Activated CD4-positive, alpha-beta T cell treated with anti-CD3 and anti-CD28 coated beads, Interleukin-10, Interleukin-2, amounts not matched to agents 100 ng/mL and 50 ng/mL, durations not matched to agents 16 hours and 8 hours (primary cell): Measurements from ENCODE around the gene INPP5D.
"Not testable (repeated sequence)": the region's sequence is repeated elsewhere in the genome, so short reads cannot be mapped to it uniquely, and the experiment has no call there.

Experiments used
- DNase-seq: peaks from one replicate; pipeline ENCODE4 v3.0.0-alpha.2; 2020

Gene INPP5D

DNA sequence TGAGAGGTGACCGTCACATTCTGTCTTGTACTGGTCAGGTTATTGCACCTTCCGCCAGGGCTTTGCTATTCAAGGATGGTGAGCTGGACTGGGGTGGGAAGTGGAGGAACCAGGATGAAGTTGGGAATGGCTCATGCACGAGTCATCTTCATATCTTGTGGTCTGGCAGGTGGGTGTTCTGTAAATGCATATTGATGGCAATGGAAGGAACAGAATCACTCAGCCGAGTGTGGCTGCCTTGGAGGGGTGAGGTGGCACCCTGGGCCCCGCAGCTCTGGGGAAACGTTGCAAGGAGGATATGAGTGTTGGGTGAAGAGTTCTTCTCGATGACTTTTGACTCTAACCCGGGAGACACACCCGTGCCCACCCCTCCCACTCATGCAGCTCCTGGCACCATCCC lies 26.5 kb upstream of the INPP5D start:
- peak; percentile 26 for DNase-seq

GRCh38 chr2:233034091-233034882 lies 25.9 kb upstream of the INPP5D start:
- no peak for DNase-seq

DNA sequence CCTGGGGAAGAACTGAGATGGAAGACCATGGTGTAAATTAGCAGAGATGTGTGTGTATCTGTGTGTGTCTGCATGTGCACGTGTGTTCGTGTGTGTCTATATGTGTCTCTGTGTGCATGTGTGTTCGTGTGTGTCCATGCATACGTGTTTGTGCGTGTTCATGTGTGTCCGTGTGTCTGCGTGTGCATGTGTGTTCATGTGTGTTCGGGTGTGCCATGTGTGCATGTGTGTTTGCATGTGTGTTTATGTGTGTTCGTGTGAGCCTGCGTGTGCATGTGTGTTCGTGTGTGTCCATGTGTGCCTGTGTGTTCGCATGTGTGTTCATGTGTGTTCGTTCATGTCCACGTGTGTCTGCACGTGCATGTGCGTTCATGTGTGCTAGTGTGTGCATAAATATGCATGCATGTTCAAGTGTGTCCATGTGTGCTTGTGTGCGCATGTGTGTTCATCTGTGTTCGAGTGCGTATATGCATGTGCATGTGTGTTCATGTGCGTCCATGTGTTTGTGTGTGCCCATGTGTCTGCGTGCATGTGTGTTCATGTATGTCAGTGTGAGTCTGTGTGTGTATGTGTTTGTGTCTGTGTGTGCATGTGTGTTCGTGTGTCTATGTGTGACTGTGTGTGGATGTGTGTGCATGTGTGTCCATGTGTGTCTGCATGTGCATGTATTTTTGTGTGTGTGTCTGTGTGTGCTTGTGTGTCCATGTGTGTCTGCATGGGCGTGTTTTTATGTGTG lies 24.5 kb upstream of the INPP5D start:
- DNase-seq, result no peak

GRCh38 chr2:233036162-233036838 lies 23.8 kb upstream of the INPP5D start:
- DNase-seq, result no peak

DNA sequence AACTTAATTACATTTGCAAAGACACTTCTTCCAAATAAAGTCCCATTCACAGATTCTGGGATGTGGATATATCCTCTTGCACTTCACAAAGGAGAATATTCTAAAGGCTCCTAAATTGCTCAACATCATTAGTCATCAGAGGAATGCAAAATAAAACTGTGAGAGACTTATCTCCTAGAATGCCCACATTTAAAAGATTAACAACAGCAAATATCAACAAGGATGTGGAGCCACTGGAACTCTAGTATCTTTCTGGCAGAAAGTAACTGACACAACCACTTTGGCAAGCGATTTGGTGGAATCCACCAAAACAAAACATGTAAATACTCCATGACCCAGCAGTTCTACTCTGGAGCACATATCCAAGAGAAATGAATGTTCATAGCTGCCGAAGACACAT lies 23.1 kb upstream of the INPP5D start:
- no peak for DNase-seq

- DNase-seq, result no peak
Measured at GRCh38 chr2:233039212-233039845, 20.8 kb upstream of the INPP5D start.

DNA sequence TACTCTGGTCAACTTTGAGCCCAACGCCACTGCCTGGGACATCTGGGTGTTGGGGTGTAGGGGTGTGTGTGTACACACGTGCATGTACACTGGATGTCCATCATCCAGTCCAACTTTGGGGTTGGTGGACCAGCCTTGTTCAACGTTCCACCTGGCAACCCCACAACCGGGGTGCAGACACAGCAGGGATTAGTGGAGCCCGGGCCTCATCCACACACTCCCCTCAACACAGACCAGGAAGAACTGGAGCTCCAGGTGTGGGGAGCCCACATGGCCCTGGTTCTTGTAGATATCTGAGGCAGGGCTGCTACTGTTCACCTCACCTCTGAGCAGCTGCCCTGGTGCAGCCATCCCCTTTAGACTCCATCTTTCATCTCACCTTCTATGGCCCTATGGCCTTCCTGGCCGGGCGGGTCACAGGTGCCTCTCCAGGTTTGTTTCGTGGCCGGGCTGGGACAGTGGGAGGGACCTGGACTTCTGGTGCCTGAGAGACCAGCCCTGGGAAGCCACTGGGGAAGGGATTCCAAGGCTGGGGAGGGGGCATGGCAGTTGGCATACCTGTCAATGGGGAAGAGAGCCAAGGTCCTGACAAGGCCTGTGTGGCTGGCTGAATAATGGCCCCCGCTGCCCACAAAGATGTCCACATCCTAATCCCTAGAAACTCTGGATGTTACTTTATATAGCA lies 20.2 kb upstream of the INPP5D start:
- no peak for DNase-seq

GRCh38 chr2:233040571-233040970 lies 19.6 kb upstream of the INPP5D start:
- no peak for DNase-seq

DNA sequence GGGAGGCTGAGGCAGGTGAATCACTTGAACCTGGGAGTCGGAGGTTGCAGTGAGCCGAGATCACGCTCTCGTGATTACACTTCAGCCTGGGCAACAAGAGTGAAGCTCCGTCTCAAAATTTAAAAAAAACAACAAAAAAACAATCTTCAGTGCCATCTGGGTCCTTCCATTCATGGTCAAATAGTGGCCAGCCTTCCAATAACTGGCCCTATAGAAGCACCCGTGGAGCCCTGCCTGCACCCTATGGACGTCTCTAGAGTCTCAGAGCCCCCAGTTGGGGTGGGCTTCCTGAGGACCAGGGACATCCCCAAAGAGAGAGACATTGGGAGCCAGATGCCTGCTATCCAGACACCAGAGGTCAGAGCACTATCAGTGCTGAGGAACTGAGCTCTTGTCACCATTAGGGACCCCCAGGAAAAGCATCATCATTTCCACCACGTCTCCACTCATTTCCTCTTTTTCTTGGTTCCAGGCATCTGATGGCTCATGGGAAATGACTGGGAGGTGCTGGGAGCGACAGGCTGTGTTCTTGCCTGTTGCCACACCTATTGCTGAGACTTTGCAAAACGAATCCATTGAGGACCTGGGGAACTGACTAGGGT lies 18.3 kb upstream of the INPP5D start:
- no peak for DNase-seq

DNA sequence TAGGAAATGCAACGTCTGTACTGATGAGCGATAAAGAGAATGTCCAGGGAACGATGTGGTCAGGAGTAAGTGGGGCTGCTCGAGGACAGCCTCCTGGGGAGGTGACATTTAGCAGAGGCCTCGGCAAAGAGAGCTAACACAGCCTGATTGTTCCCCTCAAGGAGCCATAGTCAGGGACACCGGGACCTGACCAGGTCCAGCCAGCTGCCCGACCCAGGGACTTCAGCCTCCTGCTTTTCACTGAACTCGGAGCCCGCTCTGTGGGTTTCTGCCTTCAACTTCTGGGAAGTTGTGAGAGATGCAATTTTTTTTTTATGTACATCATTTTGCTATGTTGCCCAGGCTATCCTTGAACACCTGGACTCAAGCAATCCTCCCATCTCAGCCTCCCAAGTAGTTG lies 17.6 kb upstream of the INPP5D start:
- DNase-seq, result no peak

DNA sequence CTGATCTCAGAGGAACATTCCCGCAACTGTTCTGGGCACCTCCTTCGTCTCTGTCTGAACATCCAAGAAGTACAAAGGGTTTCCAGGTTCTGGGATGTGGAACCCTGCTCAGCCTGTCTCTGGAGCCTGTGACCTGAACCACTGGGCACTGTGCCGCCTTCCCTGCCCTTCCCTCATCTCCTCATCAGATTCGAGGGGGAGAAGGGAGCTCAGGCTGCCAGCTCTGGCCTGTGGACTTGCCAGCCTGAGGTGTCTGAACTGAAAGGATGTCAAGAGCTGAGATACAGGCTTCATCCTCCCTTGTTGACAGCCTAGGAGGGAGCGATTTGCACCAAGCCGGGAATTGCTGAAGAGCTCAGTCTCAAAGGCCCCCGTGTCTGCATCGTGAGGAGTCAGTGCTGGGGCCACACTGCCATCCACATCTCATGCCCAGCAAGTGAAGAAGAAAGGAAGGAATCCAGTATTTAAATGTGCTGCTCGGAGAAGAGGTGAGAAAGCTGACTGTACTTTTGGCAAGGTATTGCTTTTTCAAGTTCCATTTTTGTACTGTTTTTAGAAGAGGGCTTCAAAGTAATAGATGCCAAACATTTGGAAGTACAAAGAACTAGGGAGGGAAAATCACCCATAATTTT lies 15.1 kb upstream of the INPP5D start:
- no peak for DNase-seq

- DNase-seq, result no peak
Measured at GRCh38 chr2:233047206-233047605, 12.9 kb upstream of the INPP5D start.

- no peak for DNase-seq
Measured at GRCh38 chr2:233047667-233048066, 12.5 kb upstream of the INPP5D start.

GRCh38 chr2:233048569-233049193 lies 11.5 kb upstream of the INPP5D start:
- DNase-seq, result no peak

DNA sequence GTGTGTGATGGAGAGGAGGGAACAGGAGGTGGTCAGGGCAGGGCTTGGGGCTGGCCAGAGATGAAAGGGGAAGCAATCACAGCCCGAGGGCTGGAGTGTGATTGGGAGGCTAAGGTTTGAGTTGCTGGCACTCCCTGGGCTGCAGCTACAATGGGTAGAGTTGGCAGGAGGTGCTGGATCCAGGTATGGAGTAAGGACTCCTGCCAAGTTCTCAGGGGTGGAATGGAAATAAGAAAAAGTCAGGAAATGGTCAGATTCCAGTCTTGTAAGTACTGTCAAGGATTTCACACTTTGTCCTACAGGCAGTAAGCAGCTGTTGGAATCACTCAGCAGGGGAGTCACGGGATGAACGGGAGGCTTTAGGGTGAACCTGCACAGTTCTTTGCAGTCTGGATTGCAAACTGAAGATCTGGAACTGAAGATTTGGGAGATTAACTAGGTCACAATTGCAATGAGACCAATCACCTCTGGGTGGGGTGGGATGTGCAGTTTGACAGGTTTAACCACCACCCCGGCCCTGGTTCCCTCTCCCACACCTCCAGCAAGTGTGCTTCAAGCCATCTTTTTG lies 10.9 kb upstream of the INPP5D start:
- DNase-seq, result no peak

DNA sequence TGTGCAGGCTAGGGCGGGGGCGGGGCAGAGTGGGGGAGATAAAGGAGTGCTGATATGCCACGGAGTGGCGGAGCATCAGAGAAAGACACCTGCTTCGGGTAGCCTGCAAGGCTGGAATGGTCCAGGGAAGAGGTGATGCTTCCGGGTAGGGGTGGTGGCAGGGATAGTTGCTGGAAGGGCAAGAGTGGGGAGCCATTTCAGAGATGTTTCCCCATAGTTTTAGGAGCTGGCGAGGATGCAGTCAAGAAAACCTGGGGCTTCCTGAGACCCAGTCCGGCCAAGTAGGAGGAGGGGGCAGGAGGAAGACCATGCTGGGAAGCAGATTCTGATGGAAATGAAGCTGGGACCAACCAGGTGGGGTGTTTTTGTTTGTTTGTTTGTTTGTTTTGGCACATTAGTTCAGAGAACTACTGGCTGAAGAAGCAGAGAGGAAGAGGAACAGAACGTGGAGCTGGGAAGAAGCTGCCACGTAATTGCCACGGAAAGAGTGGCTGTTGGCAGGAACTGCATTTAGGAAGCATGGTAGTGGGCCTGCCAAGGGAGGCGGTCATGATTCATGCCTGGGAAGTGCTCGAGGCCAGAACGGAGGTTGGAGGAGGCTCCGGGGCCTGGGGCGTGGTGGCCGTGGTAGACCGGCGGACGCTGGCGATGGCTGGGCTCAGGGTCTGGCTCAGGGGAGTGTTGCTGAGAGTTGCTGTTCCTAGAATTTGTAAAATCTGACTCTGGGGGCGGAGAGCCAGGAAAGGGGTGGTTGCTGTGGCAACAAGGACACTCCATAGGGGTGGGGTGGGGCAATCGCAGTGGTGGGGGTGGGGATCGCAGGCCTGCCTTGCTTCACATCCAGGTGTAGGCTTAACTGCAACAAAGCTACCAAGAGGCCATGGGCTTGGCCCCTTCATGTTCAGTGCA lies 8.6 kb upstream of the INPP5D start:
- no peak for DNase-seq

- not testable (repeated sequence) for DNase-seq
Measured at GRCh38 chr2:233052517-233052916, 7.6 kb upstream of the INPP5D start.

DNA sequence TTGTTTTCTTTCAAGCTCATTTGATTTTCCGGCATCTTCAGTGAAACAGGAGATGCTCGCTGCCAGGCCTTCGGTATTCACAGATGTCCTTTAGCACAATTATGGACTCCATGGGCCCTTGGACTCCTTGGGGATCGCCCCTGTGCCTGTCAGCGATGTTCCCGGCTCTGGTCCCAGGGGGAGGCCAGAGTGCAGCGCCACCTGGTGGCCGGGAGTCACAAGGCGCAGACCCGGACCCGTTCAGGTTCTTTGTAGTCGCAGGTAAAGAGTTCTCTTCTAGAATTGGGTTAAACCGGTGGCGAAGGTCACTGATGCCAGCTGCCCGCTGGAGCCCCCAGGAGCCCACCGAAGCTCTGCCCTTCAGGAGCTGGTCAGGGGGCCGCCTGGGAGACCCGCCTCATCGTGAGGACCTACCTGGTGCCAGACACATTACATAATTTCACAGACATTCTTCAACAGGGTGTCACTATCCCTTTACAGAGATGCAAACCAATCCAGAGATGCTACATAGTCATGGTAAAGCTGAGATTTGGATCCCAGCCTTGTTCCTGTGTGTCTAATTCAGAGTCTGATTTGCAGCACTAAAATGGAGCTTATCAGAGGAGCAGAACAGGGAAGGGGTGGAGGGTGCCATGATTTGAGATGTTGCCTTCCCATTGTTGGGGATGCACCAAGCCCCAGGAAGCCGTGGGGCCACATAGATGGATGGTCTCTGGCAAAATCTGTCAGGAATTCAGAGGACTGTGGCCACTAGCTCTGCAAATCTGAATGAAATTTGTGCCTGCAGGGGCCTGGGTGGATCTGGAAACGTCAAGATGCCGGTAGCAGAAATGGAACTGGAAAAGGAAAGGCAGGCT lies 6.0 kb upstream of the INPP5D start:
- DNase-seq, result peak; percentile 72

DNA sequence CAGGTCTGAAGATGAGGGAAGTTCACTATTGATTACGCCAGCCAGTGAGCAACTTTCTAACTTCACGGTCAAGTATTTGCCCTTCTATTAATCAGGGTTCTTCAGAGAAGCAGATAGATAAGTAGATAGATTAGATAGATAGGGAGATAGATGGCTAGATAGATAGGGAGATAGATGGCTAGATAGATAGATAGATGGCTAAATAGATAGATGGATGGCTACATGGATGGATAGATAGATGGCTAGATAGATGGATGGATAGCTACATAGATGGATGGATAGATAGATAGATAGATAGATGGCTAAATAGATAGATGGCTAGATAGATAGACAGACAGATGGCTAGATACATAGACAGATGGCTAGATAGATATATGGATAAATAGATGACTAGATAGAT lies 4.8 kb upstream of the INPP5D start:
- DNase-seq, result no peak
